Left ventricle myocardium inferior (tissue), 1 donor: ENCODE measurements around the gene TREML4. TPM values are rescaled to one million over a fixed set of nuclear protein-coding genes. Genes with fewer than 3 reads are reported as not detected.

Experiments
- DNase-seq: peaks from one replicate; pipeline ENCODE4 v3.0.0-alpha.2; 2020
- H3K27ac ChIP-seq: fragments of 200-600 bp; replicated peaks from 2 replicates; pipeline ENCODE4 v1.8.0; 2021
- H3K27me3 ChIP-seq: fragments of 200-600 bp; 2 replicates; pipeline ENCODE4 v1.8.0; 2021; ENCODE audit warnings: low read depth
- H3K36me3 ChIP-seq: fragments of 200-600 bp; 2 replicates; pipeline ENCODE4 v1.8.0; 2021
- H3K4me1 ChIP-seq: fragments of 200-600 bp; 2 replicates; pipeline ENCODE4 v1.8.0; 2021
- H3K4me3 ChIP-seq: fragments of 200-600 bp; 2 replicates; pipeline ENCODE4 v1.8.0; 2021; ENCODE audit warnings: mild to moderate bottlenecking, moderate library complexity
- H3K9me3 ChIP-seq: fragments of 200-600 bp; replicated peaks from 2 replicates; pipeline ENCODE4 v1.8.0; 2021
- intact Hi-C: fragments of 100-400 bp; cut with micrococcal nuclease; formaldehyde crosslinking; loops from one replicate; pipeline ENCODE4 v1.11.0; 2022
- total RNA-seq: library from RNA; stranded (reverse); fragmentation: NEBNext Ultra II Directional; extraction: Animal tissue kit (Norgen Biotek cat#: 25700); gene quantifications from one replicate; pipeline ENCODE4 v1.2.1, GENCODE V29; 2021
- TF ChIP-seq, protein P1 (sequence below): fragments of 200-600 bp; IDR thresholded peaks from 2 replicates; pipeline ENCODE4 v1.8.0; 2021; ENCODE audit warnings: antibody characterized with exemption, mild to moderate bottlenecking, borderline replicate concordance
- donor health status: DM: no; HTN: yes; CAD: no; lungs with severe emphysema.

TREML4 gene
- total RNA-seq, 1 donor from 2014 or later: not detected

DNA sequence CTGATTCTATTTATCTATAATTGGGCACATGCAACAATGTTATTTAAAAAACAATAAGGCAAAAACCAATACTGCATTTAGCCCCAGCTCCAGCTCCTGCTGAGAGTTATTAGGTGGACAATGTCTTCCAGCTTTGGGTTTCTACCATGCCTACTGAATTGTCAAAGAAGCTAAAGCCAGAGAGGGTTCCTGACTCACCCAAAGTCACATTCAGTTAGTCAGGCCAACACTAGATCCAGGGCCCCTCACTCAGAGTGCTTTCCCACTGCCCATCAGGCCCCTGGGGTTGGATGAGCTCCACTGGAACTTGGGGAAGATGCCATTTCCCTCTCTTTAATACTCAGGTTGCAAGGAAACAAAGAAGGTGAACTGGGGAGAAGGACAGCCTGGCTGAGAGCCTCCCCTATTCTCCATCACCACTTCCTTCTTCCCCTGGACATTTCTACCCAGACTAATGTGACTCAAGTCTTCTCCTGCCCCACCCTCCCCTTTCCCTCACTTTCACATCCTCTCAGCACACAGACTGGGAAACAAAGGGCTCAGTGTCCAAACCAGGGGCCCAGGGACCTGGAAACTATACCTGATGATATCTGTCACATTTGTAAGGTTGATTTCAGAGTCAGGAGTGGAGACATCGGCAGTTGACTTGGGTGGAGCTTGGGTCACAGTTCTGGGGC, 52.4 kb downstream of the TREML4 start:
- TF ChIP-seq, protein P1, sequence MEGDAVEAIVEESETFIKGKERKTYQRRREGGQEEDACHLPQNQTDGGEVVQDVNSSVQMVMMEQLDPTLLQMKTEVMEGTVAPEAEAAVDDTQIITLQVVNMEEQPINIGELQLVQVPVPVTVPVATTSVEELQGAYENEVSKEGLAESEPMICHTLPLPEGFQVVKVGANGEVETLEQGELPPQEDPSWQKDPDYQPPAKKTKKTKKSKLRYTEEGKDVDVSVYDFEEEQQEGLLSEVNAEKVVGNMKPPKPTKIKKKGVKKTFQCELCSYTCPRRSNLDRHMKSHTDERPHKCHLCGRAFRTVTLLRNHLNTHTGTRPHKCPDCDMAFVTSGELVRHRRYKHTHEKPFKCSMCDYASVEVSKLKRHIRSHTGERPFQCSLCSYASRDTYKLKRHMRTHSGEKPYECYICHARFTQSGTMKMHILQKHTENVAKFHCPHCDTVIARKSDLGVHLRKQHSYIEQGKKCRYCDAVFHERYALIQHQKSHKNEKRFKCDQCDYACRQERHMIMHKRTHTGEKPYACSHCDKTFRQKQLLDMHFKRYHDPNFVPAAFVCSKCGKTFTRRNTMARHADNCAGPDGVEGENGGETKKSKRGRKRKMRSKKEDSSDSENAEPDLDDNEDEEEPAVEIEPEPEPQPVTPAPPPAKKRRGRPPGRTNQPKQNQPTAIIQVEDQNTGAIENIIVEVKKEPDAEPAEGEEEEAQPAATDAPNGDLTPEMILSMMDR: no peak
- peaks cover 7% of the 10 kb centered on the region for H3K4me1 ChIP-seq
- no peaks in the 10 kb centered on the region for H3K9me3 ChIP-seq
- DNase-seq: no peak
- H3K36me3 ChIP-seq: no peaks in the 10 kb centered on the region
- no peak overlapping the region for H3K27ac ChIP-seq
- peaks cover 21% of the 10 kb centered on the region for H3K27me3 ChIP-seq
- H3K4me3 ChIP-seq: no peak overlapping the region
- intact Hi-C loops: no loop called here

DNA sequence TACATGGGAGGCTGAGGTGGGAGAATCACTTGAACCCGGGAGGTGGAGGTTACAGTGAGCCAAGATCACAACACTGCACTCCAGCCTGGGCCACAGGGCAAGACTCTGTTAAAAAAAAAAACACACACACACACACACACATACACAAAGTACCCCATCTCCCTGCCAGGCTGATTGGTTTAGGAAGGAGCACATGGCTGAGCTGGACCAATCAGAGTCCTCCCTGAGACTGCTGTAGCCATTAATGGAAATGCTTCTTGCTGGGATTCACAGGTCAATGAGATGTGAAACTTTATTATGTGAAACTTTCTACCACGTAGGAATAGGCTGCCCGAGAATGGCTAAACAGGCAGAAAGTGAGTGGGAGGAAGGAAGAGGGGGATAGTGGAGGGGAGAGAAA, 55.5 kb downstream of the TREML4 start:
- H3K4me1 ChIP-seq: peaks cover 15% of the 10 kb centered on the region
- no peak overlapping the region for H3K27ac ChIP-seq
- no peaks in the 10 kb centered on the region for H3K36me3 ChIP-seq
- intact Hi-C loops: no loop called here
- TF ChIP-seq, protein P1: no peak
- no peak overlapping the region for H3K4me3 ChIP-seq
- H3K9me3 ChIP-seq: no peaks in the 10 kb centered on the region
- no peaks in the 10 kb centered on the region for H3K27me3 ChIP-seq
- no peak for DNase-seq

DNA sequence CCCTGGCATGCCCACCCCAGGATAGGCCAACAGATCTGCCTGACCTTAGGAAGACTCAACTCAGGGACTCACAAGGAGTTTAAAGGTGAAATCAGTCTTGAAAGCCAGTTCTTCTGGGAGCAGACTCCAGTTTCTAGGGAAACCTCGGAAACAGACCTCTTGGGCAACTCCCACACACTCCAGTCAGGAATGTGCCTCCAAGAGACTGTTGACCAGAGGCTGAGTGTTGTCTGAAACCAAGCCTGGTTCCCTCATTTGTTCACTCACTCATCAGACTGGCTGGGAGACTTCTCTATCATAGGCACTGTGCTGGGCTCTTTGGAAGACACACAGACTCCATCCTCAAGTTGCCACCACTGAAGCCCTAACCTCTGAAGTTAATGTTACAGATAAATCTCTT, 56.6 kb downstream of the TREML4 start:
- H3K4me3 ChIP-seq: no peak overlapping the region
- H3K27me3 ChIP-seq: no peaks in the 10 kb centered on the region
- DNase-seq: no peak
- H3K4me1 ChIP-seq: peaks cover 13% of the 10 kb centered on the region
- intact Hi-C loops: no loop called here
- H3K36me3 ChIP-seq: no peaks in the 10 kb centered on the region
- no peaks in the 10 kb centered on the region for H3K9me3 ChIP-seq
- TF ChIP-seq, protein P1: no peak
- no peak overlapping the region for H3K27ac ChIP-seq

- Histone ChIP-seq H3K27ac (peak within 1 kb of the TSS; percentile 47), H3K36me3 (no peaks in the 10 kb centered on the region), H3K9me3 (no peaks in the 10 kb centered on the region), H3K4me1 (peaks cover 13% of the 10 kb centered on the region), H3K4me3 (no peak within 1 kb of the TSS), H3K27me3 (peaks cover 3% of the 10 kb centered on the region)
- intact Hi-C loops: no loop called here
- TF ChIP-seq, protein P1: no peak
- peak; percentile 52 for DNase-seq
Observed at GRCh38 chr6:41286544-41287346, 58.6 kb downstream of the TREML4 start, which contains the start of gene TREM1. TREM1 (minus strand) TSS chr6:41286682; CDS start chr6:41286655, 27 bp downstream.

DNA sequence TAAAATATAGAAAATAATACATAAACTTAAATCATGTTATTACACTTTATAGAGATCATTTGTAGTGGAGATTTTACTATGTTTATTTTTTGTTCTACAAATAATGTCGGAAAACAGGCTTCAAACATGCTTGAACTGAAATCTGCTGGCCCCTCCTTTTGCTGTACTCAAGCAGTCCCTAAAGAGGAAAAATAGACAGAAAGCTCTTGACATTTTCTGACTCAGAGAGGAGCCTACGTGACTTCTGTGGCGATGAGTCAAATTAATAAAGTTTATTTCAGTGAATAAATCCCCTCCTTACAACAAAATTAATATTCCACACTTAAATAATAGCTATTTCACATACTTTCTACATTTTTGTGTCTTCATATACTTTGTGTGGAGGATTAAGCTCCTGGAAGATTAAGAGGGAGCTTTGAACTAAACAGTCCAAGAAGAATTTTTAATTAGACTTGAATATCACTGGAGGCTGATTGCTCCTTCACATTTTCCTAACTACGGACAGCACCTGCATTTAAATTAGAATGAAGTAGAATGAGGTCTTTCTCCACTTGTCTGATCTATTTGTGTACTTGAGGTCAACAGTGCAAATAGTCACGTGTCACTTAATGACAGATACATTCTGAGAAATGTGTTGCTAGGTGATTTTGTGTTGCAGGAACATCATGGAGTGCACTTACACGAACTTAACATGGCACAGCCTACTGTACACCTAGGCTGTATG, 60.0 kb downstream of the TREML4 start:
- peaks cover 3% of the 10 kb centered on the region for H3K27me3 ChIP-seq
- no peak for DNase-seq
- H3K27ac ChIP-seq: no peak overlapping the region
- H3K4me1 ChIP-seq: peaks cover 13% of the 10 kb centered on the region
- TF ChIP-seq, protein P1: no peak
- no peaks in the 10 kb centered on the region for H3K9me3 ChIP-seq
- H3K36me3 ChIP-seq: no peaks in the 10 kb centered on the region
- intact Hi-C loops: no loop called here
- H3K4me3 ChIP-seq: no peak overlapping the region
